AML-193 (cell line): ENCODE measurements around the gene RMI1.
"Not testable (repeated sequence)": the region's sequence is repeated elsewhere in the genome, so short reads cannot be mapped to it uniquely, and the experiment has no call there.

Source experiments
- DNase-seq, 2 experiments: peaks; one replicate each; lab custom pipeline; 2025; lab: John Stamatoyannopoulos, UW

The RMI1 gene

DNA sequence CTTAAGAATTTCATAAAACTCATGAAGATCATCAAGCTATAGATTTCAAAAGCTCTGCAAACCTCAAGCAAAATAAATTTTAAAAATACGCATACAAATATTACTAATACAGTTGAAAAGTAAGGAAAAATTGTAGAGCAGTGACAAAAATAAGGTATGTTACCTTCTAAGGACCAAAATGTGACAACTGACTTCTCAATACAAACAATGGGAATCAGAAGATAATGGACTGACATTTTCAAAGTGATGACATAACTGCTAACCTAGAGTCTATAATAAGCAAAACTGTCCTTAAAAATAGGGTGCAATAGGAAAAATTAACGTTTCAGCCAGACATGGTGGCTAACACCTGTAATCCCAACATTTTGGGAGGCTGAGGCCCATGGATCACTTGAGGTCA lies 27.1 kb downstream of the RMI1 start:
- no peak for DNase-seq

DNA sequence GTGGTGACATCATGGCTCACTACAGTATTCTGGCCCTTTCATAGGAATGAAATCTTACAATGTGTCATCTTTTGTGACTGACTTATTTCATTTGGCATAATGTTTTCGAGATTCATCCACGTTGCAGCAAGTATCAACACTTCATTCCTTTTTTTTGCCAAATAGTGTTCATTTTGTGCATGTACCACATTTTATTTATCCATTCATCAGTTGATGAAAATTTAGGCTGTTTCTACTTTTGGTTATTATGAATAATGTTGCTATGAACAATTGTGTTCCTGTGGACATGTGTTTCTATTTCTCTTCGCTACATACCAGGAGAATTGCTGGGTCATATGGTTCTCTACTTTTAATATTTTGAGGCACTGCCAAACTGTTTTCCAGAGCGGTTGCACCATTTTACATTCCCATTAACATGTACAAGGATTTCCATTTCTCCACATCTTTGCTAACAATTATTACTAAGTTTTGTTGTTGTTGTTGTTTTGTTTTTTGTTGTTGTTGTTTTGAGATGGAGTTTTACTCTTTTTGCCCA lies 43.5 kb downstream of the RMI1 start:
- no peak for DNase-seq

DNA sequence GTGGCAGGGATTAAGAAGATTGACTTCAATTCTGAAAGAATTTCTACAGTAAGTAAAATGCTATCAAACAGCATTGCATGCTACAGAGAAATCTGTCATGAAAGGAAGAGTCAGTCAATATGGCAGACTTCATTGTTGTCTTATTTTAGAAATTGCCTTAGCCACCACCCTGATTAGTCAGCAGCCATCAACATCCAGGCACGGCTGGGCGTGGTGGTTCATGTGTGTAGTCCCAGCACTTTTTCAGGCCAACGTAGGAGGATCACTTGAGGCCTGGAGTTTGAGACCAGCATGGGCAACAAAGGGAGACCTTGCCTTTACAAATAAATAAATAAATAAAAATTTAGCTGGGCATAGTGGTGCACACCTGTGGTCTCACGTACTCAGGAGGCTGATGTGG lies 46.6 kb downstream of the RMI1 start:
- DNase-seq, result no peak

DNA sequence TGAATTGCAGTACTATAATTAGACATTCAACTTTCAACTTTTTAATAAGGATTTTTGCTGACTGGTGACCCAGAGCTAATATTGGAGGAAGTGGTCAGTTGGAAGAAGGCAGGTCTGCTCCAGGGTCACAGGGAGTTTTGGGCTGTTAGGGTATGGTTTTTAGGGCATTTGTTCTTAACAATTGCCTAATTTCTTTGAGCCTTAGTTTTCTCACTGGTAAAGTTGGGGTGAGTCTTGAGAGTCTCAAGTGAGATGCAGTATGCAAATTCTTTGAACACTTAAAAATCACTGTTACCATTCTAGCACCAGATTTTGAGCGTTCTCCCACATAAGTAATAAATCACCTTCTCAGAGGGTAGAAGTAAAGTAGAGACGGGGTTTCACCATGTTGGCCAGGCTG lies 50.9 kb downstream of the RMI1 start:
- DNase-seq, result no peak

DNA sequence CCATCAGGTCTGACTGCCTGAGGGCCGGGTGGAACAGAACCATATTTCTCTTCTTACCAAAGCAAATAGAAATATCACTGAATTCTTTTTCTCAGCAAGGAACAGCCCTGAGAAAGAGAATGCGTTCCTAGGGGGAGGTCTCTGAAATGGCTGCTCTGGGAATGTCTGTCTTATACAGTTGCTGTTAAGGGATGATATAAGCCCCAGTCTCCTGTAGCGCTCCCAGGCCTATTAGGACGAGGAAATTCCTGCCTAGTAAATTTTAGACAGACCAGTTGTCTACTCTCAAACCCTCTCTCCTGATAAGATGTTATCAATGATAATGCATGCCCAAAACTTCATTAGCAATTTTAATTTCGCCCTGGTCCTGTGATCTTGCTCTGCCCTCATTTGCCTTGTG lies 61.3 kb downstream of the RMI1 start:
- DNase-seq, result not testable (repeated sequence)

DNA sequence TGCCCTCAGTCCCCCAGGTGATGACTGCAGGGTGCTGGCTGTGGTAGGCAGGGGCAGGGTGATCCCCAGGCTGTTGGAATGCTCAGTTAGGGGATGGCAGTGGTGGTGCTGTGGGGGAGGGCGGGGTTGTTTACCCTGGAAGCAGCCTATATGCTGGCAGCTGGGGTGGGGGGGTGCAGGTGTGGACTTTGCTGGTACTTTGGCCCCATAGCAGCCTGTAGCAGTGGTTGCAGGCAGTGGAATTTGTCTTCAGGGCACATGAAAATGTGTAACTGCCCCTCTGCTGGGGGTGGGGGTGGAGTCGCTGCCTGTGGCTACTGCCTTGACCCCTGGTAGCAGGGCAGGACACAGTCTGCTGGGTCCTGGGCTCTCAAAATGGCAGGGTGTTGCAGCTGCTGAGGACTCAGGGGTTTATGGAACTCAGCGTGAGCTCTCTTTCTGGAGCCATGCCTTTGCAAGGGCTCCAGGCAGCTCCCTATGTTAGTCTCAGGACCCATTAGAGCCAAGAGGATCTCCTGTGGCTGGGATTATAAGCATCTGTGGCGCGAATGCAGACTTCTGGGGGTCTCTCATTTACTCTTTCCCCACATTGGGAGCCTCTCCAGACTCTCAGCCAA lies 65.0 kb downstream of the RMI1 start:
- DNase-seq, result no peak
